Rectal smooth muscle tissue (tissue), 1 donor: ENCODE data around the gene ADM2.

Experiments used
- H3K27ac ChIP-seq: one replicate; pipeline ENCODE4 v1.7.0; 2013; ENCODE audit warnings: low read depth, low read length, inconsistent platforms
- H3K27me3 ChIP-seq: one replicate; pipeline ENCODE4 v1.7.0; 2013; ENCODE audit warnings: low read length; ENCODE audit not compliant: control insufficient read depth, insufficient read depth
- H3K36me3 ChIP-seq: one replicate; pipeline ENCODE4 v1.7.0; 2013; ENCODE audit warnings: low read length; ENCODE audit not compliant: control insufficient read depth, insufficient read depth
- H3K4me1 ChIP-seq: one replicate; pipeline ENCODE4 v1.7.0; 2013; ENCODE audit warnings: low read length; ENCODE audit not compliant: control insufficient read depth, insufficient read depth
- H3K4me3 ChIP-seq: one replicate; pipeline ENCODE4 v1.7.0; 2013; ENCODE audit warnings: low read length
- H3K9ac ChIP-seq: one replicate; pipeline ENCODE4 v1.7.0; 2013; ENCODE audit warnings: low read length

ADM2 gene

DNA sequence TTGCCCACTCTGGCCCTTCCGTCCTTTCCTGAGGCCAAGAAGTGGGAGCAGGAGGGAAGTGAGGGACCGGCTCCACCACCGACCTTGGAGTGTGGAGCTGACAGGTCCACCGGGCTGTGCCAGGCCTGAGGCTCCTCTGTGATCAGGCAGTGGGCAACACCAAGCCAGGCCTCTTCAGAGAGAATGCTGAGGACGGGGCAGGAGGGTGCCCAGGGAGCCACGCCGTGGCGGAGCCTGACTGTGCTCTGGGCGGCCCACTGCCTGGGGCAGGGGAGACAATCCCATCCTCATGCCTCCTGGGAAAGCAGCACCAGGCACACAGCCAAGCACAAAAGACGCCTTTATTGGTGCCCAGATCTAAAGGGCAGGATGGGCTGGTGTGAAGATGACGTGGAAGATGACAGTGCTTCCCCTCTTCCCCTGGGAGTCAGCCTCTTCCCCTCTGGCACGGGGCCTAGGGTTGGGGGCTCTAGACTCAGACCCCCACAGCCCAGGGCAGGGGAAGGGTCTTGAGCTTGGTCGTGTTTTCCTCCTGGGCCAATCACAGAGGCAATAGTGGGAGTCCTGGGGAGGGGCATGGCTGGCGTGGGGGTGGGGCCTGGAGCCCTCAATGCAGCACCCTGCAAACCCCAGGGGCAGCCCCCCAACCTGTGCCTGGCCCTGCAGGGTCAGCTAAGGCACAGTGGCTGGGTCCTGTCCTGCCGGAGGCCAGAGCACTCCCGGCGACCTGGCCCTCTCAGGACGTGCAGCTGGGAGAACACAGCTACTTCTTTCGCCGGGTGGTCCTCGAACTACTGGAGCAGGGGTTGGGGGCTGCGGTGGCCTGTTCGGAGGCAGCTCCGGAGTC lies 21.5 kb downstream of the ADM2 start:
- H3K9ac ChIP-seq: no peak overlapping the region
- H3K27ac ChIP-seq: no peak overlapping the region
- no peak overlapping the region for H3K4me3 ChIP-seq
- H3K36me3 ChIP-seq: peaks cover 16% of the 10 kb centered on the region
- H3K4me1 ChIP-seq: peaks cover 6% of the 10 kb centered on the region
- no peaks in the 10 kb centered on the region for H3K27me3 ChIP-seq

DNA sequence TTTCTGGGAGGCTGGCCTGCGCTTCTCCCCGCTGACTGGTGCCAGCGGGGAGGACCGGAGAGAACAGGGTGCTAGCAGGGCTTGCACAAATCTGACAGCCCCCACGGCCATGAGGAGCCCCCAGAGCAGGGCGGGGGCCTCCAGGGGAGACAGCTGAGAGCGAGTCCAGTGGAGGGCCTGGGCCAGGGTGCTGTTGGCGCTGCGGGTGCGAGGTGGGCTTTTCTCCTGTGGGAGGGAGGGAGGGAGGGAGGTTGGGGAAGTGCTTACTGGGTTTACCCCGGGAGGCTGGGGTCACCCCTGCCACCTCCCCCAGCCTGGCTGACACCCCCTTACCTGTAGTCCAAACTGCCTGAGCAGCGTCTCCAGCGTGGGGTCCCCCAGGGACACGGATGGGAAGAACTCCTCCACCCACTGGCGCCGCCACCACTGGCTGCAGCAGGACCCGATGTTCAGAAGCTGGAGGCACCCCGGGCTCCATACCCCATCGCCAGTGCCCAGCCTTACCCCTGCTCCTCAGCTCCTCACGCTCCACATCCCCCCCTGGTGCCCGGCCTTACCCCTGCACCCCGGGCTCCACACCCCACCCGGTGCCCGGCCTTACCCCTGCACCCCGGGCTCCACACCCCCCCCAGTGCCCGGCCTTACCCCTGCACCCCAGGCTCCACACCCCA lies 22.3 kb downstream of the ADM2 start:
- peaks cover 16% of the 10 kb centered on the region for H3K36me3 ChIP-seq
- no peaks in the 10 kb centered on the region for H3K27me3 ChIP-seq
- H3K27ac ChIP-seq: no peak overlapping the region
- H3K9ac ChIP-seq: no peak overlapping the region
- H3K4me3 ChIP-seq: no peak overlapping the region
- peaks cover 6% of the 10 kb centered on the region for H3K4me1 ChIP-seq

DNA sequence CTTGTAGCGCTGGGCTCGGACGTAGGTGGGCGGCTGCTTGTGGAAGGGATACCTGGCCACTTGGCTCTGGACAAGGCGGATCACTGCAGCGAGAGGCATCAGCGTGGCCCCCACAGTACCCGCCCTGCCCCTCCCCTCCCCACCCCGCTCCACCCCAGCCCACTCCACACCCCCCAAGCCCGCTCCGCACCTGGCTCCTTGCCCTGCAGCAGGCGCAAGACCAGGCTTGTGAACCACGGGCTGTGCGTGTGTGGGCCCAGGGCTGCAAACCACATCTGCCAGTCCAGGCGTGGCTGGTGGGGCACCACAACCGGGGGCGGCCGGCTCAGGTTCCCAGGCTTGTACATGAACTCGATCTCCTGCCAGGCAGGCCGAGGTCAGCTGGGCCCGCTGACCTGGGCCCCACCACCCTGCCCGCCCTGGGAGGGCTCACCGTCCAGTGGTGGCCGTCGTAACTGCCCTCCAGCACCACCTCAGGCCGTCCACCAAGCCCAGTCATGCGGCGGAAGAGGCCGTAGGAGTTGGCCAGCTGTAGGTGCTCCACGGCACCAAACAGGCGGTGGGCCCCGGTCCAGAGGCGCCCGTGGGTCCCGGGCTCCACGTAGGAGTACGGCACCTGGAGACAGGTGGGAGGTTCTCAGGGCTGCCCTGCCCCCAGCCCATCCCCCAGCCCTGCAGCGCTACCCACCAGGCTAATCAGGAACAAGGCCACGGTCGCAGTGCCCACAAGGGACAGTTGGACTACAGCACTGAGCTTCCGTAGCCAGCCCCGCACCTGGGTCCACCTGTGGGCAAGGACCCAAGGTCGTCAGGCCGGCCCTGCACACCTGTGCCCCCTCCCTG lies 23.2 kb downstream of the ADM2 start:
- Histone ChIP-seq H3K27ac (no peak overlapping the region), H3K4me3 (no peak overlapping the region), H3K27me3 (no peaks in the 10 kb centered on the region), H3K4me1 (peaks cover 10% of the 10 kb centered on the region), H3K9ac (no peak overlapping the region), H3K36me3 (peaks cover 16% of the 10 kb centered on the region)

DNA sequence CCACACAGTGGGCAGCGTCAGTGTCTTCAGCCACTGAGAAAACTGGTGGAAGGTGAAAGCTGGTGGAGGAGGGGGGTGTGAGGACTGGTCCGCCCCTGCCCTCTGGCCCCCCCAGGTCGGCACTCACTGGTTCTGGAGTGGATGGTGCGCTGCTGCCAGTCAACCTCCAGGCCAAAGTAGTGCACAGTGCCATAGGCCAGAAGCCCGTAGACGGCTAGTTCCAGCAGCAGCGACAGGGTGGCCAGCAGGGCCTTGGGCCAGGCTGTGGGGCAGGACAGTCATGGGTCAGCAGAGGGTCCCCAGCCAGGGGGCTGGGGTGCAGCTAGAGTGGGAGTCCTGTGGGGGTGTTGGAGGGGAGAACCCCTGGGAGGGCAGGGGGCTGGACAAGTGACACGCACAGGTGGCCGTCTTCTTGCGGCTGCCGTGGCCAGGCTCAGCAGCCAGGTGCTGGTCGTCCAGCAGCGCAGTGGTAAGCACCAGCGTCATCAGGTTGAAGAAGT lies 24.0 kb downstream of the ADM2 start:
- H3K36me3 ChIP-seq: peaks cover 16% of the 10 kb centered on the region
- no peak overlapping the region for H3K27ac ChIP-seq
- H3K27me3 ChIP-seq: no peaks in the 10 kb centered on the region
- no peak overlapping the region for H3K4me3 ChIP-seq
- H3K9ac ChIP-seq: no peak overlapping the region
- peaks cover 10% of the 10 kb centered on the region for H3K4me1 ChIP-seq

DNA sequence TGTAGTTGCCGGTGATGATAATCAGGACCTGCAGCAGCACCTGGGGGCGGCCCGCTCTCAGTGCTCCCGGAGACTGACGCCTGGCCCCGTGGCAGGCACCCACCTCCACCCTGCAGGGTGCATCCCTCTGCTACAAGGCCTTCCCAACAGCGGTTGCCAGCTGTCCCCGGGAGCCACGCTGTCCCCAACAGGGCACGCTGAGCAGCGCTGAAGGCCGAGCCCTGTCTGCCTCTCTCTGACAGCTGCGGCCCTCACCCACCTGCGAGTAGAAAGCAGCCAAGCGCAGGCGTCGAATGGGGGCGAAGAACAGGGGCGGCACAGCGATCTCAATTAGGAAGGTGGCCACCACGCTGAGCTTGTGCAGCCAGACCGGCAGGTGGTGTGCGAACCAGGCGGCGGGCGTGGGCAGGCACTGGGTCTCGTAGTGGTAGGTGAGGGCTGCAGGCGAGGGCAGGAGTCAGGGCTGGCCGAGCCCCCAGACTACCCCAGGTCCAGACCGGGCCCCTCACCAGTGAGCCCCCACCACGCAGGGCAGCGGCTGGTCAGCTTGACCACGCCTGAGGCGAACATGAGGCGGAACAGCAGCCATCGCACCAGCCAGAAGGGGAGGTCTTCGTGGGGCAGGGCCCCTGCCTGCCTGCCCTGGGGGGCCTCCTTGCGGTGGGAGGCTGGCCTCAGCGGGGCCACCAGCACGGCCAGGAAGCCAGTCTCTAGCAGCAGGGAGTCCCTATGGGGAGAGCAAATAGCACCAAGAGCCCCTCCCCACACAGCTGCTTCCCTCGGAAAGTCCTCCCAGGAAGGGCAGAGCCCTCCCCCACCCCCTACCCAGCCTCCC lies 24.6 kb downstream of the ADM2 start:
- no peak overlapping the region for H3K27ac ChIP-seq
- H3K9ac ChIP-seq: no peak overlapping the region

DNA sequence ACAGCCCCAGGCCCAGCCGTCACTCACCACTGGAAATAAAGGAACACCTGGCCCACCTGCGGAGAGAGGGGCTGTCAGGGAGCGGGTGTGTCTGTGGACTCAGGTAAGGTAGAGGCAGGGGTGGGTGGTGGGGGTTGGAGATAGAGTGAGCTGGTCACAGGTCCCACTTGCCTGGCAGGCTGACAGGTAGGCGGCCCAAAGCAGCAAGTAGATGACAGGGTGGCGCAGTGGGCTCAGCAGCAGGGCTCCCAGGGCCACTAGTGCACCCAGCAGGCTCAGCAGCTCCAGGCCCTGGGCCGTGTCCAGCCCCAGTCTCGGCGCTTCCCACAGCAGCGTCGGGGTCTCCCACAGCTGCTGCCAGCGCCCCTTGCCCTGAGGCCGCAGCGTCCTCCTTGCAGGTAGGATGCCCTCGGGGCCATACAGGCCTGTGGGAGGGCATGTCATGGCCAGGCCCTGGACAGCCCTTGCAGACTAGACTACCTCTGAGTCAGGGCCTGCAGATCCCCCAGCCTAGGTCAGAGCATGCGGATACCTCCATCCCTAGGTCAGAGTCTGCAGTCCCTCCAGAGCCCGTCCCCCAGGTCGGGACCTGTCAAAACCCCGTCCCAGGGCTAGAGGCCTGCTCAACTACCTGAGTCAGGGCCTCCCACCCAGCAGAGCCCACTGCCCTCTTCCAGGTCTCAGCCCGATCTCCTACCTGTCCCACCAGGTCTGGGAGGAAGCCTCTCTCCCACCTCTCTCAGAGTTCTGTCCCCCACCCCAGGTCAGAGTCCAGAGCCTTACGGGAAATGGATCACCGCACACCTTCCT lies 25.5 kb downstream of the ADM2 start:
- peaks cover 16% of the 10 kb centered on the region for H3K36me3 ChIP-seq
- H3K4me1 ChIP-seq: peaks cover 10% of the 10 kb centered on the region
- H3K4me3 ChIP-seq: peak overlapping the region; percentile 85
- peak overlapping the region; percentile 66 for H3K9ac ChIP-seq
- H3K27me3 ChIP-seq: no peaks in the 10 kb centered on the region
- H3K27ac ChIP-seq: peak overlapping the region; percentile 86

More for the DNA sequence above, 24.6 kb downstream of the ADM2 start:
- H3K4me1 ChIP-seq: peaks cover 10% of the 10 kb centered on the region
- H3K4me3 ChIP-seq: no peak overlapping the region
- H3K27me3 ChIP-seq: no peaks in the 10 kb centered on the region
- peaks cover 16% of the 10 kb centered on the region for H3K36me3 ChIP-seq

DNA sequence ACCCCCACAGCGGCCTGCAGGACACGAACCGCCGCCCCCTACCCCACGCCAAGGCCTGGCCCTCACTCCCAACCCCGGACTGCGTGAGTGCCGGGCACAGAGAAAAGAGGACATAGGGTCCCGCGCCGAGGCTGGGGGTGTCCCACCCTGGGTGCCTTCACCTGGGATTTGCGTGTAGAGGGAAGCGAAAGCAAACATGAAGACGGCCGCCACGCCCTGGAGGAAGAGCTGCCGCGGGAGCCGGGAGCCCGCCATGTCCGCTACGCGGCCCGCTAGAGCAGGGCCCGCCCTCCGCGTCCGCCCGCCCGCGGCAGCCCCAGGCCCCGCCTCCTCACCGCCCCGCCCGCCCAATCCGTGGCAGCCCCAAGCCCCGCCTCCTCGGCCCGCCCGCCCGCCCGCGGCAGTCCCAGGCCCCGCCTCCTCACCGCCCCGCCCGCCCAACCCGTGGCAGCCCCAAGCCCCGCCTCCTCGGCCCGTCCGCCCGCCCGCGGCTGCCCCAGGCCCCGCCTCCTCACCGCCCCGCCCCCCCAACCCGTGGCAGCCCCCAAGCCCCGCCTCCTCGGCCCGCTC lies 26.2 kb downstream of the ADM2 start, which contains the start of gene LMF2:
LMF2 (minus strand) TSS at position 282 of the 570 bp plus-strand sequence; CDS start at position 255, 27 bp downstream.
- peak within 1 kb of the TSS; percentile 92 for H3K27ac ChIP-seq
- peaks cover 14% of the 10 kb centered on the region for H3K36me3 ChIP-seq
- H3K9ac ChIP-seq: peak within 1 kb of the TSS; percentile 66
- peak within 1 kb of the TSS; percentile 85 for H3K4me3 ChIP-seq
- H3K4me1 ChIP-seq: peaks cover 10% of the 10 kb centered on the region
- no peaks in the 10 kb centered on the region for H3K27me3 ChIP-seq

DNA sequence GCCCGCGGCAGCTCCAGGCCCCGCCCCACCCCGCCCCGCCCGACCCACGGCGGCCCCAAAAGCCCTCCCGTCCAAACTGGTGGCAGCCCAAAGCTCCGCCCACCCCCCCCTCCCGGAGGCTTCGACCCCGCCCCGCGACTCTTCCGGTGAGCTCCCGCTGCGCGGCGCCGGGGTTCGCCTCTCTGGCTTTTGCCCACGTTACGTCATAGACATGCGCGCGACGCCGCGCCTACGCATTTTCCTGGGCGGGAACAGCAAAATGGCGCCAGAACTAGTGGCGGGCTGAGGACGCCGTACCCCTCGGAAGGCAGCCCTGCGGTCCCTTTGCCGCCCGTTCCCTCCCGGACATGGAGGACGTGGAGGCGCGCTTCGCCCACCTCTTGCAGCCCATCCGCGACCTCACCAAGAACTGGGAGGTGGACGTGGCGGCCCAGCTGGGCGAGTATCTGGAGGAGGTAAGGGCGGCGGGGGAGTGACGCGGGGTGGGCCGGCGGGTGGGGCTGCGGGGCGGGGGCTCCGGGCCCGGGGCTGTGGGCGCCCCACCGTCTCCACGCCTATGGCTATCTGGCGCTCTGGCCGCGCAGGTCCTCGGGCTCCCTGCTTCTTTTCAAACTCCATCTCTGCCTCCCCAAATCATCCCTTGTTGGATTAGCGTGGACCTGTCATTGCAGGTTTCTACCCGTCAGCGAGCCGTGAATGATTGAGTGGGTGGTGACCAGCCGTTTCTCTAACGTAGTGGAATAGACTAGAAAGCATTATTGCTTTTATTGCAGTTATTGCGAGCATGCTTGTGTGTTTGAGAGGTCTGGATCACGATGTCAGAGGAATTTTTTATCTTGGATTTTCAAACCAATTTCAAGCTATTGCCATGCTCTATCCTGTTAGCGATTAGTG lies 26.9 kb downstream of the ADM2 start, which contains the start of gene NCAPH2:
NCAPH2 (plus strand) TSS at position 234 of the 894 bp plus-strand sequence; CDS start at position 348, 114 bp downstream.
- Histone ChIP-seq H3K27ac (peak within 1 kb of the TSS; percentile 92), H3K27me3 (no peaks in the 10 kb centered on the region), H3K4me1 (peaks cover 10% of the 10 kb centered on the region), H3K36me3 (peaks cover 11% of the 10 kb centered on the region), H3K4me3 (peak within 1 kb of the TSS; percentile 85), H3K9ac (peak within 1 kb of the TSS; percentile 66)

DNA sequence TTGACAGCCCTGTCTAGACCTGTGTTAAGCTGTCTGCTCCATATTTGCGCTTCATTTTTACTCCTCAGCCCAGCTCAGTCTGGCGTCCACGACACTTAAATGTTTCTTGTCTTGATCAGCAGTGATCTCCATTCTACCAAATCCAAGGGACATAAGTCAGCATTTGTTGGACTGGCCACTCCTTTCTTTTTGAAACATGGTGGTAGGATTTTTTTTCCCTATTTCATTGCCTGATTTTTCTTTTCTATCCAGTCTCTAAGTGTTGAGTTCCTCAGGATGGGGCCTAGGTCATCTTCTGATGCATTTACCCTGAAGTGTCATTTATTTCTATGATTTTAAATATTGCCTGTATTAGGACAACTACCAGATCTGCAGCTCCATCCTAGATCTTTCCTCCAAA lies 27.6 kb downstream of the ADM2 start:
- H3K27me3 ChIP-seq: no peaks in the 10 kb centered on the region
- peak overlapping the region; percentile 85 for H3K4me3 ChIP-seq
- no peak overlapping the region for H3K9ac ChIP-seq
- H3K27ac ChIP-seq: peak overlapping the region; percentile 92
- H3K4me1 ChIP-seq: peaks cover 10% of the 10 kb centered on the region
- peaks cover 11% of the 10 kb centered on the region for H3K36me3 ChIP-seq

DNA sequence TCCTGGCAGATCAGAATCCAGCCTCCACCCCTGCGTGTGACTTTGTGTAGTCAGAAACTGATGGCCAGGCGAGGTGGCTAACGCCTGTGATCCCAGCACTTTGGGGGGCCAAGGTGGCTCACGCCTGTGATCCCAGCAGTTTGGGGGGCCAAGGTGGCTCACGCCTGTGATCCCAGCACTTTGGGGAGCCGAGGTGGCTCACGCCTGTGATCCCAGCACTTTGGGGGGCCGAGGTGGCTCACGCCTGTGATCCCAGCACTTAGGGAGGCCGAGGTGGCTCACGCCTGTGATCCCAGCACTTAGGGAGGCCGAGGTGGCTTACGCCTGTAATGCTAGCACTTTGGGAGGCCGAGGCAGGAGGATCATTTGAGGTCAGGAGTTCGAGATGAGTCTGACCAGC lies 31.8 kb downstream of the ADM2 start:
- Histone ChIP-seq H3K27me3 (no peaks in the 10 kb centered on the region), H3K9ac (no peak overlapping the region), H3K4me1 (peaks cover 4% of the 10 kb centered on the region), H3K4me3 (no peak overlapping the region), H3K27ac (no peak overlapping the region), H3K36me3 (peaks cover 6% of the 10 kb centered on the region)
